ENCODE measurements around the gene ZBTB17. TPM values are rescaled to one million over a fixed set of nuclear protein-coding genes. Genes with fewer than 3 reads are reported as not detected.

Gene ZBTB17
- total and polyA plus RNA-seq, 9 of the 15 experiments (the other 6 are each of a cell fraction or from before 2014, with no cell fraction given) = 1.1 to 53.4 (median 29.6) TPM

GRCh38 chr1:15949453-15950245, 26.3 kb downstream of the ZBTB17 start (continued):
- TF ChIP-seq BHLHE40 (IDR thresholded peaks at IDR 0.05; ENCODE audit: low read length) (peak; percentile 84), ETV1 (tag; conservative IDR thresholded peaks at IDR 0.05; ENCODE audit: low read depth) (0 out of 2 replicates have a peak, but pooled peaks have one; percentile 13), ILK (tag; IDR thresholded peaks at IDR 0.05; ENCODE audit: borderline replicate concordance, low read depth) (no peak), MCM7 (IDR thresholded peaks at IDR 0.05) (no peak), NBN (IDR thresholded peaks at IDR 0.05; ENCODE audit: low read depth) (peak; percentile 61), MGA (IDR thresholded peaks at IDR 0.05) (peak; percentile 95), TARDBP (IDR thresholded peaks at IDR 0.05) (peak; percentile 63; the same call in 1 of the 2 replicates), ZBTB7A (IDR thresholded peaks at IDR 0.05; ENCODE audit: borderline replicate concordance, control insufficient read depth, low read depth, low read length) (peak; percentile 62; the same call in 1 of the 2 replicates), IRF9 (tag; IDR thresholded peaks at IDR 0.05) (peak; percentile 72; the same call in 1 of the 2 replicates), CBFA2T3 (IDR thresholded peaks at IDR 0.05) (peak; percentile 45; the same call in 1 of the 2 replicates), PYGO2 (tag; IDR thresholded peaks at IDR 0.05) (no peak), CREB3 (tag; conservative IDR thresholded peaks at IDR 0.05; ENCODE audit: low read depth) (no peak; the same call in 1 of the 2 replicates), KAT7 (CRISPR knock-in tag; IDR thresholded peaks at IDR 0.05; ENCODE audit: borderline replicate concordance) (peak; percentile 90; the same call in 1 of the 2 replicates), DACH1 (IDR thresholded peaks at IDR 0.05; ENCODE audit: partially characterized antibody) (peak; percentile 98)

Measured in K562 (cell line).